Renal cortex interstitium (tissue), 11 donors: Measurements from ENCODE around the gene ENHO. TPM values are rescaled to one million over a fixed set of nuclear protein-coding genes. Genes with fewer than 3 reads are reported as not detected.
A peak's percentile ranks its signal among the peaks of the same experiment; 100 is the strongest.

Experiments used
- DNase-seq, 11 donors: peaks; one replicate each; pipeline ENCODE4 v3.0.0-alpha.2; 2013; ENCODE audit warnings: low read depth in 9 of 11, low spot score in 4 of 11; ENCODE audit errors: extremely low read depth in 1 of 11
- polyA plus RNA-seq, 3 donors: library from polyadenylated mRNA; unstranded; fragments of 120-200 nt; gene quantifications; one replicate each; pipeline ENCODE4 v1.2.1, GENCODE V29; 2013; ENCODE audit not compliant: insufficient read length in 3 of 3

The ENHO gene
- polyA plus RNA-seq, 3 donors: 1.4 to 1.9 (median 1.7) TPM

DNA sequence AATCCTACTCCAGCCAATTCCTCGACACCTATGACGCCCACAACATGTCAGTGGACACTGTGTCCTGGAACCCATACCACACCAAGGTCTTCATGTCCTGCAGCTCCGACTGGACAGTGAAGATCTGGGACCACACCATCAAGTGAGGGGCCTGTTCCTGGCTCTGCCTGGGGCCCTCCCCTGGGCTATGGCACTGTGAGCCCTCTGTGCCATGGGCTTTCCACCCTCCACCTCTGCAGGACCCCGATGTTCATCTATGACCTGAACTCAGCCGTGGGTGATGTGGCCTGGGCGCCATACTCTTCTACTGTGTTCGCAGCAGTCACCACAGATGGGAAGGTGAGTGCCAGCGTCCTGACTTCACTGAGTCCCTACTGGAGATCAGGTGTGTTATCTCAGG, 8.4 kb downstream of the ENHO start:
- no peak for DNase-seq

DNA sequence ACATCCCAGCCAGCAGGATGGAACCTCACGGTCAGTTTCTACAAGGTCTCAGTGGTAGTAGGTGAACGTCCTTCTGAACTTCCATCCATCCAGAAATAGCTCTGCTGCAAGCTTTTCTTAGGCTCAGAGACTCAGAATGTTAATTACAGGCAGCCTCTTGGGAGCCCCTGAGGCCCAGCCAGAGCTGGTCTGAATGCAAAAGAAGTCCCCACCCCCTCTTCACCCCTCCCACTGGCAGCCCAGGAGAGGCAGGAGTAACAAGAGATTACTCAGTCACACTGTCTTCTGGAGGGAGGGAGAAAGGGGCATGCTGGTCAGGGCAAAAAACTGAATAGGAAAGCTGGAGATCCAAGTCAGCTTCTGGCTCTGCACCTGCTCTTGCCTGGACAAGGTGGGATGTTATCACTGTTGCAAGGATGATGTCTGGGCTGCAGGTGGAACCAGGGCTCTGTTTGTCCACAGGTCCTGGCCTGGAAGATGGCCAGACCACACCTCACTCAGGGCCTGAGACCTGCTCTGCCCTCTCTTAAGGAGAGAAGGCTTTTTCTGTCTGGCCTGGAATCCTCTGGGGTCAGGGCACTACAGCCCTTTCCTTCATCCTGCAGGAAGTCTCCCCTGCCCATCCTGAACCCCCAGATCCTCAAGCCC, 9.1 kb downstream of the ENHO start:
- no peak for DNase-seq

DNA sequence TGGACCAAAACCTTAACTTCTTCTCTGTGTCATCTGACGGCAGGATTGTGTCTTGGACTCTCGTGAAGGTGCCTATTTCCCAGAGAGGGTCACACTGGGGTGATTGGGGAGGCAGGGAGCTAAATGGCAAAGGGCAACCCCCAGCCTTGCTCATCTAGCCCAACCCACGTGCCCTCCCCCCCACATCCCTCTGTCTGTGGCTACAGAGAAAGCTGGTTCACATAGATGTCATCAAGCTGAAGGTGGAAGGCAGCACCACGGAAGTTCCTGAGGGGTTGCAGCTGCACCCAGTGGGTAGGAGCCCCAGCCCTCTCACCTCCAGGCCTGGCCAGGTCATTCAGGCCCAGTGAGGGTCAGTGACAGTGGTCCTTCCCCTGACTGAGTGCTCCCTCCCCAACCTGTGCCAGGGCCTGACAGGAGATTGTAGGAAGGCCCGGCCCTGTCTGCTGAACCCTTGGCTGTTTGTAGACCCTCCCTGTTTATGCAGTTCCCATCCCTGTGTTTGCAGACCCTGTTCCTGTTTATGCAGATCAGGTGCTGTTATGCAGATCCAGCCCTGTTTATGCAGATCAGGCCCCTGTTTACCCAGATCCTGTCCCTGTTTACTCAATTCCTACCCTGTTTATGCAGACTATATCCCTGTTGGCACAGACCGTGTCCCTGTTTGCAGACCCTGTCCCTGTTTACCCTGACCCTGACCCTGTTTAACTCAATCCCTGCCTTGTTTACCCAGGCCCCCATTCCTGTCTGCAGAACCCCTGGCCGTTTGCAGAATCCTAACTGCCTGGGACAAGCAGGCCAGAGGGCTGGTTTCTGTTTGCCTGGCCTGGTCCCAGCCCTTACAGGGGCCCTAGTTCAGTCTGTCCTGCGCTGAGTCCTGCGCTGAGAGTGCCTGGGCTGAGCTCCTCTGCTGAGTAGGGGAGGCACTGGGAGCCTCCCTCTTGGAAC, 10.4 kb downstream of the ENHO start:
- no peak for DNase-seq

- no peak for DNase-seq
Observed at GRCh38 chr9:34510497-34511468, 12.0 kb downstream of the ENHO start.

- DNase-seq: no peak
Observed at GRCh38 chr9:34508951-34509350, 13.8 kb downstream of the ENHO start.

DNA sequence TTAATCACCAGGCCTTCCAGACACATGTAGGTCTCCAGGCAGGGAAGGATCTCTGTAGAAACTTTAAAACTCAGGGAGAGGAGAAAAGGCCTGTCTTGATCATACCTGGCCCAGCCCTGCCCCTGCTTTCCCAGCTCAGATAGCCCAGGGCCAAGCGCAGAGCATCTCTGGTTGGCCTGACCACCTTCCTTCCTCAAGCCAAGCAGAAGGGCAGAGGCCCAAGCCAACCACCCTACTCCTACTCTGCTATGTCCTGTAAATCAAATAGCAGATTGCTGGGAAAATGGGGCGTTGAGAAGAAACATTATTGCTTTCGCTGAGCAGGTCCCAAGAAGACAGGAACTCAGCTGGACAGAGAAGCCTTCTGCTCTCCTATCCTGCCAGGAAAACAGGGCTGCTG, 14.3 kb downstream of the ENHO start:
- DNase-seq: no peak

- DNase-seq: no peak
Observed at GRCh38 chr9:34507966-34508365, 14.8 kb downstream of the ENHO start.

DNA sequence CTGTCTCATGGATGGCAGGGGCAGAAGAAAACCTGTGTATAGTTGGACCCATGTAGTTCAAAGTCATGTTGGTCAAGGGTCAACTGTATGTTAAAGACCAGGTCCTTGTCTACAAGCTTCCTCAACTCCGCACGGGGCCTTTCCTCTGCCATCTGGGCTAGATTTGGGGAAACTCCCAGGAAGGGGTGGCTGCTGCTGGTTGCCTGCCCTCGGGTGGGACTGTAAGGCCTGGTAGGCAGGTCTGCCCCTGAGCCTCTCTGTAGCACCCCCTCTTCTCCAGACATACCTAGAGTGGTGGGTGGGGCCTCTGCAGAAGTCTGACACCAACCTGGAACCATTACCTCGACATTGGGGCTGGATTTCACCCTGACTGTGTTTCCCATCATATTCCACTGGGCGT, 15.2 kb downstream of the ENHO start:
- DNase-seq: no peak

DNA sequence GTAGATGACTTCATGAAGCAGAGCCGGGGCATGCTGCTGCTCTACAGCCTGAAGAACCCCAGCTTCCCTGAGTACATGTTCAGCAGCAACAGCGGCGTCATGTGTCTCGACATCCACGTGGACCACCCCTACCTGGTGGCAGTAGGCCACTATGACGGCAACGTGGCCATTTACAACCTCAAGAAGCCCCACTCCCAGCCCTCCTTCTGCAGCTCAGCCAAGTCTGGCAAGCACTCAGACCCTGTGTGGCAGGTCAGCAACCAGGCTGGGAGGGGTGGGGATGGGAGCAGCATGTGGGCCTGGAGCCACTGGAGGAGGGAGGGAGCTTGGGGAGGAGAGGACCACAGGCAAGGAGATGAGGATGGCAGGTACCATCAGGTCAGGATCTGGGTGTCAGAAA, 16.2 kb downstream of the ENHO start:
- DNase-seq: no peak

DNA sequence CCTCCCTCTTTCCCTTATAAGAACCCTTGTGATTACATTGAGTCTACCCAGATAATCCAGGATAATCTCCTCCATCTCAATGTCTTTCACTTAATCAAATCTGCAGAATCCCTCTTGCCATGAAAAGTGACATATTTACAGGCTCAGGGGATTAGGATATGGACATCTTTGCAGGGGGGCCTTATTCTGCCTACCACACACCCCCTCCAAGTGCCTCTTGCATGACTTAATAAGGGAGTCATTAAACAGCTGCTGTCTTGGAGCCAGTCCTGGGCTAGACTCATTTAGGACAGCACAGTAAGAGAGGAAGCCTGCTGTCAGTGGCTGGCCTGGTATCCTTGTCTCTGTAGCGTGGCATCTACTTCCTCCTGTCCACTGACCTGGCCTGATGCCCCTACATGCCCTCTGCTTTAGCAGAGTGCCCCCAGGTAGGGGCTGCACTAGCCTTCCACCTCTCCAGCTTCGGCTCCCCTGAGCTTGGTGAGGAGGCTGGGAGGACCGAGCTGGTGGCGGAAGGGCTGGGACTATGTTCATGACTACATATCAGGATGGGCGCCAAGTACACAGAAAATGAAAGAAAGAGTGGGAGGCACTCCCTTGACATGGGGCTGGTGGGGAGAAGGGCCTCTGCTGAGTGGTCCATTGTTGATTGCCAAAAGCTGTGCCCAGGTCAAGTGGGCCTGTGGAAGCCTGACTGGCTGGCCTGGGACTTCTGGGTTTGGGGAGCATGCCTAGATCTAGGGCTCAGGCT, 17.2 kb downstream of the ENHO start:
- DNase-seq: no peak

DNA sequence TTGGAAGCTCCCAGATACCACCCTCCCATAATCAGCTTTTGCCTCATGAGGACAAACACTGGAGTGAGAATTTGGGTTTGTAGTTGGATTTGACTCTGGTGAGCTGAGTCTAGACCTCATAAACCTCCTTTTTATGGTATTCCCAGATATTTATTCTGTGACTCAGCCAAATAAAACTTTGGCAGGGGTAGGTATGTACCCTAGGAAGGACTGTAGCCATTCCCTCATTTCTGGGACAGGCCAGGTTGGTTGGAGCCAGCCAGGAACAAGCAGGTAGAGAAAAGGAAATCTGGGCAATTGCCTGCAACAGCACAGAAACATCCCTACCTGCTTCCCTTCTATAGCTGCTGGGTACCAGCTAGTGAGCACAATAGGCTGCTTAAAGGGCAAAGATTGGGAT, 19.4 kb downstream of the ENHO start:
- DNase-seq: no peak

- DNase-seq: no peak
Observed at GRCh38 chr9:34502891-34503290, 19.9 kb downstream of the ENHO start.

DNA sequence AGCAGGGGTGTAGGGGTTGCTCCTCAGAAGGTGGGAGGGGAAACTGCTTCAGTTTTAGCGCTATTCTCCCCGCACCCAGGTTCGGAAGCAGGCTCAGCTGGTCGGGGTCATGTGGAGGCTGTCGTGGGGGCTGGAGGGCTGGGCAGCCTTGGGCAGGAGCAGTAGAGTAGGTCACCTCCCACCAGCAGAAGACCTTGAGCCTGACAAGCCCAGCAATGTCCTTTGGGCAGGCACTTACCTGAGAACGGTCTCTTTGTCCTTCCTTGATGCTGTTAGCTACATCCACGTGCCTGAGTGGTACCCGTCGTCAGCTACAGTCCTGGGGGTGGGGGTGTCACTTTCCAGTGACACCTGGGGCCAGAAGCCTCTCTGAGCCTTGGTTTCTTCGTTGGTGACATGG, 20.3 kb downstream of the ENHO start:
- no peak for DNase-seq

GRCh38 chr9:34501889-34502425, 20.8 kb downstream of the ENHO start:
- DNase-seq: peak in 1 of 11 donors; percentile 25

DNA sequence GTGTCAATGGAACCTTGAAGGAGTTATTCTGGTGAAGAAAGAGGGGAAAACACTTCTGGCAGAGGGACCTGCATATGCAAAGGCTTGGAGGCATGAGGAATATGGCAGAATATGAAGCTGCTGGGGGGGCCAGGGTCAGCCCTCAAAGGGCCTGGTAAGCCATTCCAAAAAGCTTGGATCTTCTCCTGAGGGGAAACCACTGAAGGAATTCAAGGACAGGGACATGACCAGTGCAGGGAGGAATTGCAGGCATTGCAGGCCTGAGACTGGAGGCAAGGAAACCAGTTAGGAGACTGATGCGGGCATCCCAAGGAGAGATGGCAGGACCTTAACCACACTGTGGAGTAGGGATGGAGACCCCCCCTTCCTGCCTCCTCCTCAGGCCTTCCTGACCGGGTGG, 21.4 kb downstream of the ENHO start:
- no peak for DNase-seq

GRCh38 chr9:34500623-34501267, 22.0 kb downstream of the ENHO start:
- DNase-seq: peak in 2 of 11 donors; percentile 23 to 43

GRCh38 chr9:34499076-34499475, 23.7 kb downstream of the ENHO start:
- no peak for DNase-seq

DNA sequence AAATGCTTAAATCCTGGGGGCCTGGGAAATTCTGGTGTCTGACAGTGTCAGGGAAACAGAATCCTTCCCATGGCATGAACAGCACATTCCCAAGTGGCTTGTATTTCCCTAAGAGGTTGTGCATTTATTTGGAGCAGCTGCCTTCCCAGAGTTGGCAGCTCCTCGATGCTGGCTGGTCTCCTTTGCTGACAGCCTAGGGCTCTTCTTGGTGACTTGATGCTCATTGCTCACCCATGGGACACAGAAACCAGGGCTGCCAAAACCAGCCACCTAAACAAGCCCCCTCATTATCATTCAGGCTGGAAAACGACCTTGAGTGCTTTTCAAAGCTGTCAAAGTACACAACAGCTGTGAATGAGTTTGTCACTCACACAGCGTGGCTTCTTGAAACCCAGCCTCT, 24.2 kb downstream of the ENHO start:
- no peak for DNase-seq
